Neural progenitor cell (in vitro differentiated cells): ENCODE measurements around the gene FHAD1.

Experiments
- EZH2 ChIP-seq: fragments of 200-600 bp; sonication (generic); IDR thresholded peaks from 2 replicates; pipeline ENCODE4 v1.6.1; 2017; ENCODE audit warnings: antibody characterized with exemption, mild to moderate bottlenecking, moderate library complexity
- EZH2phosphoT487 ChIP-seq: fragments of 200-600 bp; sonication (generic); IDR thresholded peaks from 2 replicates; pipeline ENCODE4 v1.6.1; 2017; ENCODE audit warnings: antibody characterized with exemption
- TF ChIP-seq, protein P1 (sequence below): fragments of 200-600 bp; sonication (generic); IDR thresholded peaks from 2 replicates; pipeline ENCODE4 v1.5.1; 2017; ENCODE audit warnings: antibody characterized with exemption, mild to moderate bottlenecking

DNA sequence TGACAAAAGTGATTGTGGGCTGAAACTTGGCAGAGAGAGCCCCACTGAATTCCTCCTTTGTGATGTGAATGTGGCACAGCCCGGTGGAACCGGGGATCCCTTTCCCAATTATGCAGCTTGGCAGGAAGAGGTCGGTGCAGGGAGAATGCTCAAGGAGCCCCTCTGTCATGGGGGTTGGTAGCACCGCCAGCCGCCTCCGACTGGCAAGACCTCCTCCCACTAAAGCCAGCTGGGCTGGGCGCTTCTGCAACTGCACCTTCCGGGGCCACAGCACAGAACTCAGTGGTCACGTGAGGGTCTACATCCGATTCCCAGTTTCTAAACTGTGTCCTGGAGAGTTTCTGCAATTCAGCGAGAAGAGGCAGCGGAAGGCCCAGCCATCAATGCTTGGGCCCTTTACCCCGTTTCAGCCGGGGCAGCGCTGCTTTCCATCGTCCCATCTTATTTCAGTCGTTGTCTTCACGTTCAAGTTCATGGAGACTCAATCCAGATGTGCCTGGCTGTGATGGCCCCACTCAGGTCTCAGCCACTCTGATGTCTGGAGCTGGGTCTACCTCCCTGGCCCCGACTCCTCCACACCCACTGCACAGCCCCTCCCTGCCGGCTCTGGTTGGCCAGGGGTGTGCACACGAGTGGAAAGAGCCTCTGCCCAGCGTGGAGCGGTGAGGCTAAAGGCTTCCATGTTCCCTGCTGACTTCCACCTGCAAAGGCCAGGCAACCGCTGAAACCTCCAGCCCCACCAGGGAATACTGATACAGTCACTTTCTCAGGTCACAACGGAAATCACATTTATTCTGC is 39.8 kb upstream of the FHAD1 start:
- TF ChIP-seq, protein P1, sequence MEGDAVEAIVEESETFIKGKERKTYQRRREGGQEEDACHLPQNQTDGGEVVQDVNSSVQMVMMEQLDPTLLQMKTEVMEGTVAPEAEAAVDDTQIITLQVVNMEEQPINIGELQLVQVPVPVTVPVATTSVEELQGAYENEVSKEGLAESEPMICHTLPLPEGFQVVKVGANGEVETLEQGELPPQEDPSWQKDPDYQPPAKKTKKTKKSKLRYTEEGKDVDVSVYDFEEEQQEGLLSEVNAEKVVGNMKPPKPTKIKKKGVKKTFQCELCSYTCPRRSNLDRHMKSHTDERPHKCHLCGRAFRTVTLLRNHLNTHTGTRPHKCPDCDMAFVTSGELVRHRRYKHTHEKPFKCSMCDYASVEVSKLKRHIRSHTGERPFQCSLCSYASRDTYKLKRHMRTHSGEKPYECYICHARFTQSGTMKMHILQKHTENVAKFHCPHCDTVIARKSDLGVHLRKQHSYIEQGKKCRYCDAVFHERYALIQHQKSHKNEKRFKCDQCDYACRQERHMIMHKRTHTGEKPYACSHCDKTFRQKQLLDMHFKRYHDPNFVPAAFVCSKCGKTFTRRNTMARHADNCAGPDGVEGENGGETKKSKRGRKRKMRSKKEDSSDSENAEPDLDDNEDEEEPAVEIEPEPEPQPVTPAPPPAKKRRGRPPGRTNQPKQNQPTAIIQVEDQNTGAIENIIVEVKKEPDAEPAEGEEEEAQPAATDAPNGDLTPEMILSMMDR: no peak
- TF ChIP-seq EZH2: no peak
- no peak for TF ChIP-seq EZH2phosphoT487
